ENCODE measurements around the gene SPOCD1.

SPOCD1 gene

DNA sequence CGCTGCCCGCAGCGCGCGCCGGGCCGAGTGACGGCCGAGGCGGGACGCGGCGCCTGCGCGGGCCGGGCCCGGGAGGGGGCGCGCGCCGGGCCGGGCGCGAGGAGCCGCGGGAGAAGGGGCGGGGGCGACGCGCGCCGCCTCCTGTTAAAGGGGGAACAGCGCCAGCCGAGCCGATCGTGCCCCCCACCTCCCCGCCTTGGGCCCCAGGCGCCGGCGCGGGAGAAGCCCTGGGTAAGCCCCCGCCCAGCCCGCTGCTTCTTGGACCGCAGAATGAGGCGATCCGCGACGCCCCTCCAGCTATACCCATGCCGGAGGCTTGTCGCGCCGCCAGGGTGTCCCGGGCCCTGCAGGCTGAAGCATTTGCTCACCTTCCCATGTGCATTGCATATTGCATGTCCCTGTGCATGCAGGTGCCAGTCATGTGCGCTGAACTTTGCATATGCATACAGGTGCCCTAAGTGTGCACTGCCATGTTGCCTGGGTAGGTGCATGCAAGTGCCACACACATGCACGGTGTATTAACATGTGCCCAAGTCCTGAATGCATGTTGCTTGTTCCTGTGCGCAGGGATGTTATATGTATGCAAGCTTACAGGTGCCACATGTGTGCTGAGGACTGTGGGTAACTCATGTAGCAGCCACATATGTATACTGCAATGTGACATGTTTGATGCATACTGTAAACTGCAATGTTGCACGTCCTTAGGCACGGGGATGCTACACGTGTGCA is 51.3 kb downstream of the SPOCD1 start, which contains the start of gene ADGRB2:
TSS of gene ADGRB2 (minus strand) at position 29 of the 729 bp plus-strand sequence. CDS start 7,119 bp downstream, outside the sequence.
- Histone ChIP-seq H3K36me3 (replicated peaks) (no peaks in the 10 kb centered on the region), H3K27me3 (ENCODE audit: low read depth) (no peaks in the 10 kb centered on the region; the same call in 1 of the 2 replicates), H3K4me1 (peaks cover 20% of the 10 kb centered on the region), H3K9me3 (no peaks in the 10 kb centered on the region), H3K4me3 (peak within 1 kb of the TSS; percentile 49)
- DNase-seq (ENCODE audit: low spot score in 2 of 2), result peak in 1 of 2 experiments; percentile 63
- in situ Hi-C loops (cut with MboI; ENCODE audit: low sequenced_read_pairs), result no loop called here

- Histone ChIP-seq H3K4me1 (peaks cover 20% of the 10 kb centered on the region), H3K9me3 (no peaks in the 10 kb centered on the region), H3K27me3 (ENCODE audit: low read depth) (no peaks in the 10 kb centered on the region; the same call in 1 of the 2 replicates), H3K4me3 (peak overlapping the region; percentile 49), H3K36me3 (replicated peaks) (no peaks in the 10 kb centered on the region)
- no peak for DNase-seq (ENCODE audit: low spot score in 2 of 2)
- in situ Hi-C loops (cut with MboI; ENCODE audit: low sequenced_read_pairs), result no loop called here
These were observed 52.0 kb downstream of the SPOCD1 start for GRCh38 chr1:31763671-31764311.

- no peaks in the 10 kb centered on the region; the same call in 1 of the 2 replicates for H3K27me3 ChIP-seq (ENCODE audit: low read depth)
These were observed 52.8 kb downstream of the SPOCD1 start for GRCh38 chr1:31762726-31763670.

DNA sequence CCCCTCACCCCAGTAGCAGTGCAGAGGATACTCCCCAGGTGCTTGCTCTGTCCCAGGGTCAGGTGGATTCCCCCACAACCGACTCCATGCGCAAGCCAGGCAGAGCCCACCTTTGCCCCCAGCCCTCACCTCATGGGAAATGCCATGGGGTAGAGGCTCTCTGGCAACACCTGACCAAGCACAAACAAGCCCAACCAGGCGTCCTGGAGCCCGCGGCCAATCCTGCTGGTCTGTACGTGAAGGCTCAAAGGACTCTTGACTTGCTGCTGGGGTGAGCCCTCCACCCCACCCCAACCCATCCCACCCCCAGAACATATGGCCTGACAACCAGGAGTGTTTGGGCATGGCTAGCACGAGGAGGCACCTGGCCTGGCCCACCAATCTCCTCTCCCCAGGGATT is 53.5 kb downstream of the SPOCD1 start:
- peaks cover 20% of the 10 kb centered on the region for H3K4me1 ChIP-seq
- no peaks in the 10 kb centered on the region; the same call in 1 of the 2 replicates for H3K36me3 ChIP-seq (replicated peaks)
- no peaks in the 10 kb centered on the region for H3K27me3 ChIP-seq (ENCODE audit: low read depth)
- DNase-seq (ENCODE audit: low spot score in 2 of 2), result no peak
- H3K9me3 ChIP-seq, result no peaks in the 10 kb centered on the region
- in situ Hi-C loops (cut with MboI; ENCODE audit: low sequenced_read_pairs), result no loop called here
- peak overlapping the region; percentile 49 for H3K4me3 ChIP-seq

More at GRCh38 chr1:31762726-31763670, 52.8 kb downstream of the SPOCD1 start:
- Histone ChIP-seq H3K4me3 (peak overlapping the region; percentile 49), H3K4me1 (peaks cover 20% of the 10 kb centered on the region), H3K36me3 (replicated peaks) (no peaks in the 10 kb centered on the region), H3K9me3 (no peaks in the 10 kb centered on the region)
- DNase-seq (ENCODE audit: low spot score in 2 of 2), result peak; percentile 52 to 84
- in situ Hi-C loops (cut with MboI; ENCODE audit: low sequenced_read_pairs), result no loop called here

DNA sequence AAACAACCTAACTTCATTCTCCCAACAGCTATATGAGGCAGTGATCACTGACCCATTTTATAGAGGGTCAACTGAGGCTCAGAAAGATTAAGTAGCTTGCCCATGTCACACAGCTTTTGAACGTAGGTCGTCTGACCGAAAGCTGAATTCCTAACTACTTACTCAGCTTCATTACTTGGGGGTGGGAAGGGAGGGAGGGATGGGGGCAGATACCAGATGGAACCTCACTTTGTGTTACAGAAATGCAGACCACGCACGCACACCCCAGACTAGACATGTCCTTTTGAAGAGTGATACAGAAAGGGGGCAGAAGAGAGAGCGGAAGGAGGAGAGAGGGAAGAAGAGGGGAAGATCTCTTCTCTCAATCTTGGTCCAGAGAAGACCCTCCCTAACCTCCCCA is 53.9 kb downstream of the SPOCD1 start:
- peaks cover 20% of the 10 kb centered on the region for H3K4me1 ChIP-seq
- DNase-seq (ENCODE audit: low spot score in 2 of 2), result no peak
- in situ Hi-C loops (cut with MboI; ENCODE audit: low sequenced_read_pairs), result no loop called here
- H3K27me3 ChIP-seq (ENCODE audit: low read depth), result no peaks in the 10 kb centered on the region
- no peaks in the 10 kb centered on the region for H3K9me3 ChIP-seq
- peak overlapping the region; percentile 49 for H3K4me3 ChIP-seq
- H3K36me3 ChIP-seq (replicated peaks), result peaks cover 3% of the 10 kb centered on the region

DNA sequence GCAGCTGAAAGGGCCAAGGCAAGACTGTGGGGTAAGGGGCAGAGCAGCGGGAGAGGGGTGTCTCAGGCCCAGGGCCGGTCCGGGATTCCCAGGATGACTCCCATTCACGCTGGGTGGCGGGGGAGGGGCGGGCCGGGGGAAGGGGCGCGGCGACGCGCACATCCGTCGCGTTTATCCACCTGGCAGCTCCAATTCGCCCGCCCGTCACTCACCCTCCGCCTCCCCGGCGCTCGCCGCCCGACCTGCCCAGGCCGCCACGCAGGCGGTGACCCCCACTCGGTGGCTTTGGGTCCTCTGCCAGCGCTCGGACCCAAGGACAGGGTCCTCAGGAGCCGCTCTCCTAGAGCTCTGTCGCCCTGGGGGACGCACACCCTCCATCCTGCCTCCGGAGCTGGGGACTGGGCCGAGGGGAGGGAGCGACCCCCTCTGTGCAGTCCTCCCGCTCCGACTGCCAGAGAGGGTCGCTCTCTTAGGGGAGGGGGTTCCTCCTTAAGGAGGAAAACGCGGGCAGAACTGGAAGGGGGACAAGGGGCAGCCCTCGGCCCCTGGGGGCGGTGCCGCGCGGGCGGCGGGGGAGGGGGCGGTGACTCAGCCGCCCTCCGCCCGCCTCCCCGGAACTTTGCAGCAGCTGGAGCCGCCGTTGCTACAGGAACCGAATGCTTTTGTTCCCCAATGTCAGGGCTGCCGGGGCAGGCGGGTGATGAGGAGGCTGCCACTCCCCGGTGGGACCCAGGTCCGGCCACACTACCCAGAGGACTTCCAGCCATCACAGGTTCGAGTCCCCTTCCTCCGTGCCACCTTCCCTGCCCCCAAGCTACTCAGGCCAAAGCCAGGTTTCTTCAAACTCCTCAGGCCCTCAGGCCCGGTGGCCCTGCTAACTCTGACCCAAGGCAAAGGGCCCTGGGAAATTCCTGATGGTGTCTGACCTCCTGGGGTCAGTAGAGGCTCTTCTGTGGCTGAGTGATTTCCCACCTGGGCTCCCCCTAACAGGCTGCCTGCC is 55.1 kb downstream of the SPOCD1 start:
- peak overlapping the region; percentile 38 for H3K4me3 ChIP-seq
- peak; percentile 41 to 78 for DNase-seq (ENCODE audit: low spot score in 2 of 2)
- H3K36me3 ChIP-seq (replicated peaks), result peaks cover 3% of the 10 kb centered on the region
- H3K27me3 ChIP-seq (ENCODE audit: low read depth), result no peaks in the 10 kb centered on the region
- in situ Hi-C loops (cut with MboI; ENCODE audit: low sequenced_read_pairs), result no loop called here
- peaks cover 20% of the 10 kb centered on the region for H3K4me1 ChIP-seq
- H3K9me3 ChIP-seq, result no peaks in the 10 kb centered on the region

GRCh38 chr1:31759298-31760023 is 56.4 kb downstream of the SPOCD1 start:
- H3K4me3 ChIP-seq, result no peak overlapping the region
- in situ Hi-C loops (cut with MboI; ENCODE audit: low sequenced_read_pairs), result no loop called here
- peaks cover 14% of the 10 kb centered on the region for H3K4me1 ChIP-seq
- peaks cover 3% of the 10 kb centered on the region for H3K36me3 ChIP-seq (replicated peaks)
- H3K27me3 ChIP-seq (ENCODE audit: low read depth), result no peaks in the 10 kb centered on the region
- no peaks in the 10 kb centered on the region for H3K9me3 ChIP-seq
- no peak for DNase-seq (ENCODE audit: low spot score in 2 of 2)

DNA sequence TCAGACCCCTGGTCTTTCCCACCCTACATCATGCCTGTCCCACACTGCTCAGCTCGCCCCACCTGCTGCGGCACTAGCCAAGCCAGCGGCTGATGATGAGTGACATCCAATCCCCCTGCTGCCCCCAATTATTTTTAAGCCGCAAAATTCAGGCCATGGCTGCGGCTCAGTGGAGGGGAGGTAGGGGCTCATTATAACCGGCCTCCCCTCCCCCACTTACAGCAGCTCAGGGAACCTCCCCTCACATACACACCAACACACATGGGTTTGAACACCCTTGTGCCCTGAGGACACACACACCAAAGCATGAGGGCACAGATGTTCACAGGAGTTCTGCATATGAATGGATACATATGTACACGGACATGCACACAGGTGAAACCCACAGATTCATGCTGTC is 57.0 kb downstream of the SPOCD1 start:
- peaks cover 13% of the 10 kb centered on the region for H3K4me1 ChIP-seq
- in situ Hi-C loops (cut with MboI; ENCODE audit: low sequenced_read_pairs), result no loop called here
- H3K36me3 ChIP-seq (replicated peaks), result peaks cover 3% of the 10 kb centered on the region
- no peaks in the 10 kb centered on the region for H3K9me3 ChIP-seq
- no peak for DNase-seq (ENCODE audit: low spot score in 2 of 2)
- no peak overlapping the region for H3K4me3 ChIP-seq
- H3K27me3 ChIP-seq (ENCODE audit: low read depth), result no peaks in the 10 kb centered on the region

- Histone ChIP-seq H3K4me1 (peaks cover 13% of the 10 kb centered on the region), H3K4me3 (no peak overlapping the region), H3K36me3 (replicated peaks) (peaks cover 3% of the 10 kb centered on the region), H3K27me3 (ENCODE audit: low read depth) (no peaks in the 10 kb centered on the region), H3K9me3 (no peaks in the 10 kb centered on the region)
- in situ Hi-C loops (cut with MboI; ENCODE audit: low sequenced_read_pairs), result no loop called here
- DNase-seq (ENCODE audit: low spot score in 2 of 2), result no peak
These were observed 57.8 kb downstream of the SPOCD1 start for GRCh38 chr1:31757989-31758388.

GRCh38 chr1:31757204-31757679 is 58.6 kb downstream of the SPOCD1 start:
- no peak overlapping the region for H3K4me3 ChIP-seq
- no peak for DNase-seq (ENCODE audit: low spot score in 2 of 2)
- H3K36me3 ChIP-seq (replicated peaks), result peaks cover 3% of the 10 kb centered on the region
- H3K4me1 ChIP-seq, result peaks cover 12% of the 10 kb centered on the region
- in situ Hi-C loops (cut with MboI; ENCODE audit: low sequenced_read_pairs), result no loop called here
- H3K27me3 ChIP-seq (ENCODE audit: low read depth), result no peaks in the 10 kb centered on the region
- H3K9me3 ChIP-seq, result no peaks in the 10 kb centered on the region

GRCh38 chr1:31756578-31756977 is 59.2 kb downstream of the SPOCD1 start:
- DNase-seq (ENCODE audit: low spot score in 2 of 2), result no peak
- H3K36me3 ChIP-seq (replicated peaks), result peaks cover 3% of the 10 kb centered on the region
- no peak overlapping the region for H3K4me3 ChIP-seq
- H3K9me3 ChIP-seq, result no peaks in the 10 kb centered on the region
- no peaks in the 10 kb centered on the region for H3K27me3 ChIP-seq (ENCODE audit: low read depth)
- in situ Hi-C loops (cut with MboI; ENCODE audit: low sequenced_read_pairs), result no loop called here
- H3K4me1 ChIP-seq, result peaks cover 10% of the 10 kb centered on the region

DNA sequence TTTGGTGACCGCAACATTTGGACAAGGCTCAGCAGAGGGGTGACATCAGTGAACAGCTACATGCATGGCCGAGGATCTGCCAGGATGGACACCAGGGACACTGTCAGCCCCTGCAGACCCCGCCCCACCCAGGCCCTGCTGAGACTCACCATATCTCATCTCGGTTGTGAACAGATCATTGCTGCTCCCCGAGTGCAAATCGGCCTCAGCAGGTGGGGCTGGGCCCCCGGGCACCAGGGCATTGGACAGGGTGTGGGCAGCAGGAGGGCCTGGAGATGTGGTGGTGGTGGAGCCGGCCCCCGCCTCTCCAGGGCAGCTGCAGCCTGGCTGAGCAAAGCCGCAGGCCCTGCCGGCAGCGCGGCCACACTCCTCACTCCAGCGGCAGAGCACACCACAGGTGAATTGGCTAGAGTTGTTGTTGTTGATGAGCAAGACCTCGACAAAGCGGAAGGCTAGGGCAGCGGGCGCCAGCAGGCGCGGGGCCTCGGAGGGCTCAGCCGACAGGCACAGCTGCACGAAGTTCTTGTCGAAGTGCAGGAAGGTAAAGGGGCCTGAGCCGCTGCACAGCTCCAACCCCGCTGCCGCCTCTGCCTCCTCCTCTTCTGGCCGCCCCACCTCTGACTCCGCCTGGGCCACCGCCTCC is 59.9 kb downstream of the SPOCD1 start:
- Histone ChIP-seq H3K36me3 (replicated peaks) (peaks cover 3% of the 10 kb centered on the region), H3K27me3 (ENCODE audit: low read depth) (no peaks in the 10 kb centered on the region), H3K9me3 (no peaks in the 10 kb centered on the region), H3K4me3 (no peak overlapping the region), H3K4me1 (peaks cover 4% of the 10 kb centered on the region)
- DNase-seq (ENCODE audit: low spot score in 2 of 2), result no peak
- in situ Hi-C loops (cut with MboI; ENCODE audit: low sequenced_read_pairs), result no loop called here

All from HAP-1 (cell line).